ENCODE data around the gene RREB1.
"Not testable (repeated sequence)": the region's sequence is repeated elsewhere in the genome, so short reads cannot be mapped to it uniquely, and the experiment has no call there.

Gene RREB1

DNA sequence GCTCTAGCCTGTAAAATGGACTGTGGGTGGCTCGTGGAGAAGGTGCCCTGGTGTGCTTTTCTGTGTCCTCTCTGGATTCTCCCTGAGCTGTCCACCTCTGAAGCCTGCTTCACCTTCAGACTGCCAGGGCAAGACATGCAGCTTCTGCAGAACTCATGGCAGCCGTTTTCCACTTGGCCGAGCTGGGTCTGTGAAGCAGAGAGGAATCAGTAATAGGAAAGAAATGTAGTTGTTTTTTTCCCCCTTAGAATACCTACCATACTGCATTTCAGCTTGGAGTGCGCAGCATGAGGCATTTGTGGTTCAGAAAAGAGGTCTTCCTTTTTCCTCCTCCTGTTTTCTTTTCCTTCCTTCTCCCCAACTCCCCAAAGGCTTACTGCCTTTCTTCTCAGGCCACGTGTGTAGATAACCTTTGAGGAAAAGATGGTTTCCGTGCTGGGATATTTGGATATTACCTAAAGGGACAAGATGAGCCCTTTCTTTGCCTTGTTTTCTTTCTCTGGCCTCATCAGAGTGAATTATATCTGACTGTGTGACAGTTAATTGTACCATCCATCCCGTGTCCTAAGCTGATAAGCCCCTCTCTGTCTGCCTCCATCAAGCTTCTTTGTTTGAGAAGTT is 39.4 kb downstream of the RREB1 start:
- DNase-seq = no peak

DNA sequence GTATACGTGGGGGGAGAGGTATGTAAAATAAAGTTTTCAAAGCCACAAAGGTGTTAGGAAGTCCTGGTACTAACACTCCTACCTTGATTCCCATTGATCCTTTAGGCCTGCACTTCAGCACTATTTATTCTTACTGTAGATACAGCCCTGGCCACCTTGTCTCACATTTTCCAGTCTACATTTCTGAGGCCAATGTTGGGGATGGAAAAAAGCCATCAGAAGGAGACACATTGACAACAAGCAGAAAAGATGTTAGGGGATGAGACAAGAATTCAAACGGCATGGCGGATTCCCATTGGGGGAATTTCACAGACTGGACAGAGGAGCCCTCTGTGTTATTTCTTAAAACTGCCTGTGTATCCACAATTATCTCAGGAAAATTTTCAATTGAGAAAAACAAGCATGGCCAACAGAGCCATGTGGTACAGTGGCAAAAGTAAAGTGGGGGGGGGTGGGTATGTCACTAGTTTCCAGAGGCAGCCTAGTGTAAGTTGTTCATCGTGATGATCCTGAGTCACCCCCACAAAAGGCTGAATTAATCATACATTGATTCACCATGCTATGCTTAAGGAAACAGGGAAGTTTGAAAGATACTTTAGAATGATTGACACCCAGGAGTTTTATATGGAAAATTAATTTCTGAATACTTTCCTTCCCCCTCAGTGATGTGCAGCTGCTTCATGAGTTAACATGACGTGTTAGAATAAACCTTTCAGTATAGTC is 40.5 kb downstream of the RREB1 start:
- DNase-seq = no peak

DNA sequence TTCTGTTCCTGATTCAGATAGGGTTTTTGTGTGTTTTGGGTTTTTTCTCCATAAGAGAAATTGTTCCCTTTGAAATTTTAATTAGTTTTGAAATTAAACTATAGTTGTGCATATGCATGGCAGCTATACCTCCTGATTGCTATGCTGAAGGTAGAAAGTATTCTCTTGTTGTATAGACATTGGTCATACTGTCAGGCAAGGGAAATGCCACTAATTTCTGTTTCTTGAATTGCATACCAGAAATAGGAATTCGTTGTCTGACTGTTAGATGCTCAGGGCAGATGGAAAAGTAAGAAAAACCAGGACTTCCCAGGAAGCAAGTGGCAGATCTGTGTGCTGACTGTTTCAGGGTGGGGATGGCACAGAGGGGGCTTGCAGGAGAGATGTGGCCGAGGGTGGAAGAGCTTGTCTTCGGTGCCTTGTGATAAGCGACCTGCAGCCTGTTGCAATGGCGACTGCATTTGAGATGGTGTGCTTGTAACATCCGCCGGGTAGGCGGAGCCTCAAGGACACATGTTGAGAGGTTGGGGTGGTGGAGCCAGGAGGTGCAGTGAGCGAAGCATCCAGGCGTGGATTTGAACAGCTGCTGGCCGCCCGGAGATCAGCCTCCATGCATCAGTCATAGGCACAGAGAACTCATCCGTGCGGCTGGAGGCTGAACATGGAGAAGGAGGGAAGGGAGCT is 42.8 kb downstream of the RREB1 start:
- DNase-seq = no peak

DNA sequence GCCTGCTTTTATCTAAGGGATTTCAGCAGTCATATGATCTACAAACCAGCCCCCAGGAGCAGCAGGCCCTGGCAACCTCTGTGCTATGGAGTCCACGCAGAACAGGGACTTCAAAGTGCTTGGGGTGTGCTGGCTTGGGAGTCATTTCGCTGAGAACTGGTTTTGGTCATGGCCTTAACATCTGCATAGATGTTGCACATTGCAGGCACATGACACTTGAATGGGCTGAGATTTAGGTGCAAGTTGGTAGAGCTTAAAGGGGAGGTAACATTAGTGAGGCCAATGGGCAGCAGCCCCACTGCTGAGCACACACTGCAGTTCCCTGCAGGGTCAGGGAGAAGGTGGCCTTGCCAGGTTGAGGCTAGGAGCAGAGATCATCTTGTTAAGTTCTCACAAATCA is 43.6 kb downstream of the RREB1 start:
- no peak for DNase-seq

DNA sequence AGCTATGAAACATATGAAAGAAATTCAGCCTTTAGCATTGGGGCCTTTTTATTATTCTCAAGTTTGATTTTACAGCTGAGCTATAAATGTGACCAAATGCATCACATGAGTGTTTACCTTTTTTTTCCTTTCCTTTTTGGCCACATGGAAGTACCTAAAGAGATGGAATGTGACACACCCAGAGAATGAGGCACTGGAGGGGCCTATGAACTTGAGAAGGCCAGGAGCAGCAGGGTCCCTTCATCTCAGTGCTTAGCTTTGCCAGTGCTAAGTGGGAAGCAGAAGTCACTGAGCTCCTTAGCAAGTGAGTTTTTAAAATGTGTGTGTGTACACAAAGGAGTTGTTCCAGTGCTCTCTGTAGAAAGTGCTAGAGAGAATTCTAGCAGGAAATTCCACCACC is 44.7 kb downstream of the RREB1 start:
- no peak for DNase-seq

DNA sequence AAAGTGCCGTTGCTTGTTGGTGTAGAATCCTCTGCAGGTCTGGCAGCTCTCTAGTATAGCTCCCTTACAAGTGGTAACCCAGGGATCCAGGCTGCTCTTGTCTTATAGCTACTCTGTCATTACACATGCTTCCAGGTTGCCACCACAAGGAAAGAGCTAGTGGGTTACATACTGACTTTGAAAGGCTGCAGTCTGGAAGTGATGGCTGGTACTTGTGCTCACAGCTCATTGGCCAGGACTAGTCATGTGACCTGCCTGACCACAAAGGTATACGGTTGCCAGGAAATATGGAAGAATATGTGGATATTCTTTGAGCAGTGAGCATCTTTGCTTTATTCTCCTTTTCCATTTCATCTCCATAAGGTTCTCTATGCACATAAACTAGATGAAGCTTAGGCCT is 46.0 kb downstream of the RREB1 start:
- DNase-seq = no peak

DNA sequence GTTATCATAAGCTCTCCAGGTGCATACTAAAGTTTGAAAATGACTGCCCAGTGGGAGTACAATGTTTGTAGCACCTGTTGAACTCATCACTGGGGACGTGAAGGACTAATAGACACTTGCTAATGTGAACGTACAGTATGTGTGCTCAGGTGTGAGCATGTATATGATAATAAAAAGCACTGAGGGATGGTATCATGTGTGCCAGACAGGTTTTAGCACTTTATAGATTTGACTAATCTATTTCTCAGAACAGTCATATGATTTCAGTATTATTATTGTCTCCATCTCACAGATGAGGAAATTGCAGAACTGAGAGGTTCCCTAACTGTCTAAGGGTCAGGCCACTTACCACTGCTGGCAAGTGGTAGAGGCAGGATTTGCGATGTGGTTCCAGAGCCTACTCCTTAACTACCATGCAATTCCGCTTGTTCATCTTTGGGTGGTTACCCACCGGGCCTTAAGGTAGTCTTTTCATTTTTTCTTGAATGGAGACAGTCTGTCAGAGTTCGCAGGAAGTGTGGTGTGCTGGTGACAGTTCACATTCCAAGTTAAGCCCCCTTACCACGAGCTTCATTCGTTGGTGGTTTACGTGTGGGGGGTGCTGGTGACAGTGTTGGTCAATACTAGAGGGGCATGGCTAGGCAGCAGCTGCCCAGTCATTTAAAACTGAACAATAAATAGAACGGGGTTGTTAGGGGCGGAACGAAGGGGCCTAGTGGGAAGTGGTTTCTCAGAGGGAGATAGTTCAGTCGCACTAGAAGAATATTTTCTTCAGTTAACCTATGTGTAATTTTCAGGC is 46.8 kb downstream of the RREB1 start:
- no peak for DNase-seq

DNA sequence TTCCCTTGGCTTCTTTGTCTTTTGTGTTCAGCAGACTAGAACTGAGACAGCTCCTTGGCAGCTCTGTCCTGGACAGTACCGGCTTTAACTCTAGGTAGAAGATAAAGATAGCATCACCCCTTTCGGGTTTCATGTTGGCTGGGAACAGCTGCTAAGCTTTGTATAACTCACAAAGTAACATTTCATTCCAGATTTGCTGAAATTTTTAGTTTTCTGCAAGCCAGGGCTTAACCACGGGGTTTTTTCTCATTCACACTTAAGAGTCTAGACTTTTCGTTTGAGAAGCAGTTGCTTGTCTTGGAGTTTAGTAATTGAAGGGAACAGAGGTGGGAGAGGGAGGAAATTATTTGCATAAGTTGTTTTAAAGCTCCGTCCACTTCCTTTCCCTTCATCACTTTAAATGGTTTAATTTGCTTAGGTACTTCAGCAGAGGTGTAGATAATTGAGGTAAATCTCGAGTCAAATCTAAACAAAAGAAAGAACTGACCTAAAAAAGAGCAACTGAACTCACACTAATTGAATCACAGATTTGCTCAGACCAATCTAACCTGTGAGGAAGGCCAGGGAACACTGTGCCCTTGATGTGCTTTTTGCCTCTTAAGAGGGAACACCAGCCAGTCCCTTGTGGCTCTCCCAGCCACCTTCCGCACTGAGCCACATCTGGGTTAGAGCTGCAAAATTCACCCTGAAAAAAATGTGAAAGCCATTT is 48.3 kb downstream of the RREB1 start:
- no peak for DNase-seq

DNA sequence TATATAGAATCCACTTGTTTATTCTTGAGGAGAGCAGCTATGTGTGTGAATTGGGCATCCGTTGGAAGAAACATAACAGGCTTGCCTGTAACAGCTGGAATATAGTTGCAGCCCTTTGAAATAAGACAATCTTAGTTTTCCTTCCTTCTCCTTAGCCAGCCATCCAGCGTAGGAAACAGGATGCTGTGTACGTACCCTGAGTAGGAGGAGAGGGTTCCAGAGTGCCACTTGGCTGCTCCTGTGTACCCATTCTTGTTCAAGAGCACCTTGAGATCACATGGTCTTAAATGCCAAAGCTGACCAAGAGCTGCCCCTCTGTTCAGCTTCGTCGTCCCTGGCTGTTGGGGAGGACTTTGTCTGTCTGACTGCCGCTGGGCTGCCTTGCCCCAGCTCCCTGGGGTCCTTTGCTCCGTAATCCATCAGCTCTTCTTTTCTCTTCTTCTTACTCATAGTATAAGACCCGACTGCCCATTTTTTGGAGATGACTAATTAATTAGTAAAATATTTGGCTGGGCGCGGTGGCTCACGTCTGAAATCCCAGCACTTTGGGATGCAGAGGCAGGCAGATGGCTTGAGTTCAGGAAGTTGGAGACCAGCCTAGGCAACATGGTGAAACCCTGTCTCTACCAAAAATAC is 49.0 kb downstream of the RREB1 start:
- DNase-seq = no peak

DNA sequence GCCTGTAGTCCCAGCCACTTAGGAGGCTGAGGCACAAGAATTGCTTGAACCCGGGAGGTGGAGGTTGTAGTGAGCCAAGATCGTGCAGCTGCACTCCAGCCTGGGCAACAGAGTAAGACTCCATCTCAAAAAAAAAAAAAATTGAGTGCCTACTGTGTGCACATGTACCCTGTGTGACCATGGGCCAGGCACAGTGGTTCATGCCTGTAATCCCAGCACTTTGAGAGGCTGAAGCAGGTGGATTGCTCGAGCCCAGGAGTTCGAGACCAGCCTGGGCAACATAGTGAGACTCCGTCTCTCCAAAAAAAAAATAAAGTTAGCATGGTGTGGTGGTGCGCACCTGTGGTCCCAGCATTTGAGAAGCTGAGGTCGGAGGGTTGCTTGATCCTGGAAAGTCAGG is 49.5 kb downstream of the RREB1 start:
- DNase-seq = not testable (repeated sequence)

DNA sequence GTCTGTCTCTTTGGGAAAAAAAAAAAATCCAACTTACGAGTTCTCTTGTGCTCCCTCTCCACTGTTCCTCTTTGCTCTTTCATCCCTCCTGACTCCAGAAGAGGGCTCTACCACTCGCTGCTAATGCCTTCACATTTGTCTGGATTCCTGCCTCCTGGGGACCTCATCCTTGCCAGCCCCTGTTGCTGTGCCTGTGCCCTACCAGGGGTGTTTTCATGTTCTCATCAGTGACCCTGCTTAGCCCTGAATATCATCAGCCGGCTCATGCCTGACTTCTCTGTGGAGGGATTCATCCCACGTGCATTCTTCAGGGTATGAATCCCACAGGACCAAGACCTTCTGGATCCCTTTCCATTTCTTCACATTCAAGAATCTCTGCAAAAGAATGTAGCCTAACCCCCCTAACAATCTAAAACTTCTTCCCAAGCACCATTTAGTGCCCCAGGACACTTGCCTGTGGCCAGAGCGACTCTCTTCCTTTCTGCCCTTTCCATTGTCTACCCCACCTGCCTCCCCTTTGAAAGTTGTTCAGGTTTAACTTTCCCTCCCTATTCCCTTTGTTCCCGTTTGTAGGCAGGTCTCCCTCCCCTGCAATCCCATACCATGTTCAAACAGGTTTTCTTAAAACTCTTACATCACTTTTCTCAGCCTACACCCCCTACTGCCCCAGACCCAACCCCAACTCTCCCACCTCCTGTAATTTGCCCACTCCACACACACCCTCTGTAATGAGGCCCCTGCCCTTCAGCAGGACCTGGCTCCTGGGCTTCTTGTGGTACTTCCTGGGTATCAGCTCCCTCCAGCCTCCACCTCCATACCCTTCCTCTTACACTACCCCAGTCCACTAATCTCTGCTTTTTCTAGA is 50.2 kb downstream of the RREB1 start:
- no peak for DNase-seq

DNA sequence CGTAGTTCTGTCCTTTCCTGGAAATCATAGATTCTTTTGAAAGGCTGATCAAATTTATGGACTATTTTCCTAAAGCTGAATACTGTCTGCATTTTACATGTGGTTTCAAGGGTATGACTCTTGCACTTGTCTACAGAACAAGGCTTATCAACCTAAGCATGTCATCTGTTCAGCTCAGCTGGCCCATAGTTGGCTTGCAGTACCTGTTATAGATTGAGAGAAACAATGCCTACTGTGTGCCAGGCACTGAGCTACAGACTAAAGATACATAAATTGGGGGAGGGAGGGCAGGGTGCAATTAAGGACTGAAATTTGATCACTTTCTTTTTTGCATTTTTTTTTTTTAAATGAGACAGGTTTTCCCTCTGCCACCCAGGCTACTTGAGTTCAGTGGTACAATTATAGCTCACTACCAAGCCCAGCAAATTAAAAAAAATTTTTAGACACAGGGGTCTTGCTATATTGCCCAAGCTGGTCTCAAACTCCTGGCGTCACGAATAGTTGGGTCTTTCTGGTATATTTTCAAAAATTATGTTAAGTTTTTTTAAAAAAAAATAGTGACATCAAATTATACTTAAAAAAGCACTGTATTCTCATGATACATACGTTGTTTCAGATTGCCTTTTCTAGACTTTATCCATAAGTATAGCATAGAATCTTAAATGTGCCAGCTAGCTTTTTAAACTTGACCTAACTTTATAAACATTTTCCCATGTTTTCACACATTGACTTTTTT is 52.2 kb downstream of the RREB1 start:
- no peak for DNase-seq

DNA sequence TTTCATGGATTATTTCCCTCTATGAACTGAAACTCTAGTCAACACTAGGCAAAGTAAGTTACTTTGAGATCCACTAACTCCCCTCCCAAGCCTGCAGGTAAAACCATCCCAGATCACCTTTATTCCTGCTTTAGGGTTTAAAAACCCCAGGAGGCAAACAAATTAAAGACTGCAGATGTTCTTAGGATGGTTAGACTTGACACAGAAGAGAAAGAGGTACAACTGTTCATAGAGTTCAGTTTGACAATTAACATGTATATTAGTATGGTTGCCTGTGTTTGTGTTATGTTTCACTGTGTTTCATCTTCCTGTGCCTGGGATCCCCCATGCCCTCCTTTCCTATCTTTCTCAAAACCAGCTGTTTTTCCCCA is 53.5 kb downstream of the RREB1 start:
- DNase-seq = no peak

DNA sequence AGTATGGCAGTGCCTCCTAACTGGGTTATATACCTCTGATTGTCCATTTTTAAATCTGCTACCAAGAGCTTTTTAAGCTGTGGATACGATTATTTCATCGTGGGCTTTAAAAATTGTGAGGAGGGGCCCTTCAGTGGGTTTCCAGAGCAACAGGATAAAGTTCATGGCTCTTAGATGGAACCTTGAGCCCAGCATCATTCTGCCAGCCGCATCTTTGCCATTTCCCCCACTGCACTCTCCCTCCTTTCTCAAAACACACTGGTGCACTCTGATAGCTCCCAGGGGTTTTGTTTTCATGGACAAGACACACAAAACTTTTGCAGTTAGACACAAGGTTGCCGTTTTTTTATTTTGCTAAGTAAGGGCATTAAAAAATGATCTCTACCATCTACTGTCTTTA is 54.1 kb downstream of the RREB1 start:
- DNase-seq = no peak

DNA sequence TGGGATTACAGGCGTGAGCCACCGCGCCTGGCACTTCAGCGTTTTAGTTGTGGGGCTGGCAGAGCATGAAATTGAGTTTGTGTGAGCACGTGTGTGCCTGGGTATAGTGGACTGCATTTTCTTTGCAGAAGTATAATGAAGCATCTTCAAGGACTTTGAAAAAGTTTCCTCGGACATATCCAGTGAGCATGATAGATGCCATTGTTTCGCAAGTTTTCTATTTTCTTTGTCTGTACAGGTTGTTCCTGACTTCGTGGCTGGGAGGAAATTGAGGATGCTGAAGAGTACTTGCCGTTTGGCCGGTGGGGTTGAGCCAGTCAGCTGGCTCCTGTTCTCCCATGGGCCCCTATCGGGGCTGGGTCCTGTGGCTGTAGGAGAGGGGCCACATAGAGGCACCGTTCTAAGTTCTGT is 55.9 kb downstream of the RREB1 start:
- no peak for DNase-seq

DNA sequence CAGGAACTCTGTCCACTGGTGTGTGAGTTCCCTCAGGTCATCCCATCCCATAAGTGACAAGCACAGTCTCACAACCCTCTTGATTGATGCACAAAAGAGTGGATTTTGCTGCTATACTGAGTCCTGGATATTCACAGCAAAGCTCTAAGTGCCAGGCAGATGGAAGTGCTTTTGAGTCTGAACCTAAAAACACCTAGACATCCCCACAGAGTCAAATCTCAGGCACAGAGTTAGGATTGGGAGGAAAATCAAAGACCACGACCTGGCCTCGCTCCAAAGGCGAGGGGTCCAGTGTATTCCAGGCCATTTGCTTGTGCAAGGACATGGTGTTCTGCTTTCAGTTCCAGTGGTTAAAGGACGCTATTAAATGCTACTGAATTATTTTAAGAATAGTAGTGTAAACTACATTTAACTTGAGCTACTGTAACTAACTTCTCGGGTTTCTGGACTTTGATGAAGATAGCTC is 56.8 kb downstream of the RREB1 start:
- DNase-seq = no peak

DNA sequence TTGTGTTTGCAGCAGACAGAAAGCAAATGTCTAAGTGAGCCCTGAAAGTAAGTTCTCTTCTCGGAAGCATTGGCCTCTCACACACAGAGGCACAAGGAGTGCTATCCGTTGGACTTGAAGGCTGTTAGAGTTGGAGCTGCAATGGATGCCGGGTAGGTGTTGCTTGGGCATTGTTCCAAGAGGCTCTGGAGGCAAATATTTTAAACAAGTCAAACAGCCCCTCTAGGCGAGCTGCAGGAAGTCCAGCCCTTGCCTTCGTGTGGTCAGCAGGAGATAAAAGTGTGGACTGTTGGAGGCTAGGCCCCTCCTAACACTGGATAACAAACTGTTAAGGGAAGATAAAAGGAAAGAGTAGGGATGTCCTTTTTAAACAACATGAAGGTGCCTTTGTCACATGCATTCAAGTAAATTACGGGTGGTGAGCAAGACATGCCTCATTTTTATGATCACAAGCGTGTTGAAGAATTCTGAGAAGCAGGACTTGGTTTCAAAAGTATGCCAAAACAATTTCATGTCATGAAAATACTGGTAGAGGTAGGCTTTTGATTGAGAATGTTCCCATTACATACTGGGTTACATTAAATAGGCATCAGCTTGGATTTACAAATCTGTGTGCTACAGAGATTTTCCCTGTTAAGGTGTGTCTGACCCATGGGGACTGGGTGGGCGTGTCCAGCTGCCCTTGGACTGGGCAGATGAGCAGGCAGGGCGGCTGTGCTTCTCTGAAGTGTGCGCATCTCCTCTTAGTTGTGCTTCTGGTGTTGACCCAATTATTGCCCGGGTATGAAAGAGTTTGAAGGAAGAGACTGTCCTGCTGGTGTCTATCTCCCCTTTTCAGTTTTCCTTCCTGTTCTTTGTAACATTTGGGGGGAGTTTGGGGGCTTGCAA is 57.5 kb downstream of the RREB1 start:
- no peak for DNase-seq

DNA sequence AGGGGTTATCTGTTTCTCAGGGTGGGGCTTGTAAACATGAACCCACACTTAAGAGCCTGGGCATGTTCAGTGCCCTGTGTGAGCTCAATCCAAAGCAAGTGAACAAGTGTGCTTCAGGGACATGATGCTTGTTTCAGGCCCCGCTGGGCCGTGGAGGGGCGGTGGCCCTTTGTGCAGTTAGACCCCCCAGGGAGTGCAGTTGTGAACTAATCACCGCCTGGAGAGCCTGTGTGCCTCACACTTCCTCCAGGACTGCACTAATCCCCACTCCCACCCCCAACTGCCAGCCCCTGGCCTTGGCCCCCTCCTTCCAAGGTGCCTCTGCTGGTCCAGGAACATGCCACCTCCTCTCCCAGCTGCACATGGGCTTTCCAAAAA is 58.1 kb downstream of the RREB1 start:
- DNase-seq = no peak
